Keratinocyte (primary cell): ENCODE data around the gene GSAP. TPM values are rescaled to one million over a fixed set of nuclear protein-coding genes. Genes with fewer than 3 reads are reported as not detected.

Source experiments
- DNase-seq: peaks from one replicate; pipeline ENCODE4 v3.0.0-alpha.2; 2011; ENCODE audit warnings: low read depth, missing footprints, low spot score
- FAIRE-seq: peaks from 2 replicates; lab custom pipeline; 2011; peaks lifted over from hg19 to GRCh38; lab: Jason Lieb, UNC
- H2AFZ ChIP-seq: 2 replicates; pipeline ENCODE4 v1.6.0; 2012; ENCODE audit warnings: low read length, control low read depth, inconsistent platforms; ENCODE audit not compliant: control insufficient read depth
- H3K27ac ChIP-seq: 2 replicates; pipeline ENCODE4 v1.5.1; 2011; ENCODE audit warnings: low read length; ENCODE audit not compliant: control insufficient read depth, insufficient read depth
- H3K27me3 ChIP-seq: 3 replicates; pipeline ENCODE4 v1.6.0; 2011; ENCODE audit warnings: low read length; ENCODE audit not compliant: control insufficient read depth, insufficient read depth; ENCODE audit errors: extremely low read depth
- H3K36me3 ChIP-seq, 2 experiments: 2 replicates in 1 of 2; 3 replicates in 1 of 2; pipeline ENCODE4 v1.5.1; 2011; ENCODE audit warnings: low read length in 2 of 2, mild to moderate bottlenecking in 1 of 2; ENCODE audit not compliant: control insufficient read depth in 2 of 2, insufficient read depth in 2 of 2; ENCODE audit errors: extremely low read depth in 1 of 2
- H3K4me1 ChIP-seq: 3 replicates; pipeline ENCODE4 v1.5.1; 2011; ENCODE audit warnings: low read length; ENCODE audit not compliant: control insufficient read depth, insufficient read depth; ENCODE audit errors: extremely low read depth
- H3K4me2 ChIP-seq: 3 replicates; pipeline ENCODE4 v1.6.0; 2011; ENCODE audit warnings: low read depth, low read length; ENCODE audit not compliant: control insufficient read depth, insufficient read depth; ENCODE audit errors: extremely low read depth
- H3K4me3 ChIP-seq, 3 experiments: fragments of 200-600 bp in 1 of 3; sonication (generic) in 1 of 3; 2 replicates in 2 of 3; 3 replicates in 1 of 3; pipeline ENCODE4 v1.5.1; 2011 to 2016; ENCODE audit warnings: low read length in 3 of 3, mild to moderate bottlenecking in 3 of 3, control low read depth in 2 of 3, inconsistent platforms in 1 of 3, low read depth in 1 of 3, mixed read lengths in 1 of 3, mixed run types in 1 of 3, moderate library complexity in 1 of 3; ENCODE audit not compliant: control insufficient read depth in 2 of 3, insufficient read depth in 2 of 3; ENCODE audit errors: extremely low read depth in 1 of 3
- H3K79me2 ChIP-seq: 2 replicates; pipeline ENCODE4 v1.6.0; 2012; ENCODE audit warnings: low read length; ENCODE audit not compliant: control insufficient read depth, insufficient read depth
- H3K9ac ChIP-seq: 3 replicates; pipeline ENCODE4 v1.6.0; 2011; ENCODE audit warnings: low read length; ENCODE audit not compliant: control insufficient read depth, insufficient read depth; ENCODE audit errors: extremely low read depth
- H3K9me1 ChIP-seq: 3 replicates; pipeline ENCODE4 v1.6.0; 2011; ENCODE audit warnings: low read length; ENCODE audit not compliant: control insufficient read depth, insufficient read depth; ENCODE audit errors: extremely low read depth
- H3K9me3 ChIP-seq: 2 replicates; pipeline ENCODE4 v1.5.1; 2012; ENCODE audit warnings: low read depth, low read length; ENCODE audit not compliant: control insufficient read depth
- H4K20me1 ChIP-seq: 3 replicates; pipeline ENCODE4 v1.6.0; 2011; ENCODE audit warnings: low read length; ENCODE audit not compliant: control insufficient read depth, insufficient read depth; ENCODE audit errors: extremely low read depth
- CTCF ChIP-seq, 3 experiments: IDR thresholded peaks in 1 of 3; conservative IDR thresholded peaks in 1 of 3; optimal IDR thresholded peaks in 1 of 3; 2 replicates in 2 of 3; 3 replicates in 1 of 3; pipeline versions ENCODE3 to v1.5.1; 2011; ENCODE audit warnings: low read length in 3 of 3, mild to moderate bottlenecking in 3 of 3, moderate library complexity in 2 of 3, control low read depth in 1 of 3, inconsistent platforms in 1 of 3; ENCODE audit not compliant: insufficient read depth in 2 of 3; ENCODE audit errors: extremely low read depth in 1 of 3
- EZH2 ChIP-seq: IDR thresholded peaks from one replicate; pipeline ENCODE4 v1.6.1; 2012; ENCODE audit warnings: inconsistent platforms, mild to moderate bottlenecking, low read length, moderate library complexity
- dilution Hi-C: fragments of 300-500 bp; cut with MboI; formaldehyde crosslinking; loops from one replicate; pipeline ENCODE4 v1.7.0; 2020; ENCODE audit warnings: low sequenced_read_pairs; ENCODE audit not compliant: extremely low pct_ligation_motif_present
- polyA plus RNA-seq, 5 experiments: library from polyadenylated mRNA; depleted of rRNA in 3 of 5; stranded (reverse) in 3 of 5; stranded (forward) in 1 of 5; unstranded in 1 of 5; fragments of >200 nt; gene quantifications; 1 replicate in 1 of 5; 2 replicates in 3 of 5; 3 replicates in 1 of 5; pipeline versions ENCODE4 v1.2.1 to v1.2.3, GENCODE V29; 2011 to 2012; ENCODE audit warnings: missing spikeins in 2 of 5, low read depth in 1 of 5, low replicate concordance in 1 of 5

GSAP gene
- polyA plus RNA-seq, 1 donor (not counting 4 experiments of a cell fraction or from before 2014, with no cell fraction given), result 5.4 TPM

- Histone ChIP-seq H3K79me2 (no peaks in the 10 kb centered on the region), H3K9me3 (no peaks in the 10 kb centered on the region), H3K4me3 (no peak overlapping the region), H3K27me3 (no peaks in the 10 kb centered on the region), H2AFZ (no peak overlapping the region), H4K20me1 (no peaks in the 10 kb centered on the region), H3K27ac (no peak overlapping the region), H3K36me3 (no peaks in the 10 kb centered on the region), H3K9me1 (no peaks in the 10 kb centered on the region), H3K4me2 (no peak overlapping the region), H3K9ac (no peak overlapping the region), H3K4me1 (no peaks in the 10 kb centered on the region)
- FAIRE-seq (peak; percentile 41), DNase-seq (no peak)
- no peak for TF ChIP-seq EZH2
- no peak for TF ChIP-seq CTCF (optimal IDR thresholded peaks at IDR 0.05 in 1 of 3, IDR thresholded peaks at IDR 0.05 in 1 of 3, conservative IDR thresholded peaks at IDR 0.05 in 1 of 3; ENCODE audit: extremely low read depth in 1 of 3, insufficient read depth in 2 of 3, low read length in 3 of 3)
- dilution Hi-C loops, result no loop called here
Observed at GRCh38 chr7:77402818-77403217, 13.3 kb downstream of the GSAP start.

GRCh38 chr7:77401002-77401401 lies 15.1 kb downstream of the GSAP start:
- no peak overlapping the region for H3K4me2 ChIP-seq
- H3K9me1 ChIP-seq, result no peaks in the 10 kb centered on the region
- no peak overlapping the region for H2AFZ ChIP-seq
- no peak overlapping the region for H3K4me3 ChIP-seq
- no peak for FAIRE-seq
- H3K27ac ChIP-seq, result no peak overlapping the region
- dilution Hi-C loops, result no loop called here
- H3K4me1 ChIP-seq, result no peaks in the 10 kb centered on the region
- H3K9me3 ChIP-seq, result no peaks in the 10 kb centered on the region
- no peak for DNase-seq
- H3K27me3 ChIP-seq, result no peaks in the 10 kb centered on the region
- H3K36me3 ChIP-seq, result no peaks in the 10 kb centered on the region
- H3K79me2 ChIP-seq, result no peaks in the 10 kb centered on the region
- no peak overlapping the region for H3K9ac ChIP-seq
- TF ChIP-seq CTCF (optimal IDR thresholded peaks at IDR 0.05 in 1 of 3, IDR thresholded peaks at IDR 0.05 in 1 of 3, conservative IDR thresholded peaks at IDR 0.05 in 1 of 3; ENCODE audit: extremely low read depth in 1 of 3, insufficient read depth in 2 of 3, low read length in 3 of 3), result no peak
- no peak for TF ChIP-seq EZH2
- no peaks in the 10 kb centered on the region for H4K20me1 ChIP-seq
